ENCODE results near the gene SUMF1.
"Not testable (repeated sequence)": the region's sequence is repeated elsewhere in the genome, so short reads cannot be mapped to it uniquely, and the experiment has no call there.

Gene SUMF1

DNA sequence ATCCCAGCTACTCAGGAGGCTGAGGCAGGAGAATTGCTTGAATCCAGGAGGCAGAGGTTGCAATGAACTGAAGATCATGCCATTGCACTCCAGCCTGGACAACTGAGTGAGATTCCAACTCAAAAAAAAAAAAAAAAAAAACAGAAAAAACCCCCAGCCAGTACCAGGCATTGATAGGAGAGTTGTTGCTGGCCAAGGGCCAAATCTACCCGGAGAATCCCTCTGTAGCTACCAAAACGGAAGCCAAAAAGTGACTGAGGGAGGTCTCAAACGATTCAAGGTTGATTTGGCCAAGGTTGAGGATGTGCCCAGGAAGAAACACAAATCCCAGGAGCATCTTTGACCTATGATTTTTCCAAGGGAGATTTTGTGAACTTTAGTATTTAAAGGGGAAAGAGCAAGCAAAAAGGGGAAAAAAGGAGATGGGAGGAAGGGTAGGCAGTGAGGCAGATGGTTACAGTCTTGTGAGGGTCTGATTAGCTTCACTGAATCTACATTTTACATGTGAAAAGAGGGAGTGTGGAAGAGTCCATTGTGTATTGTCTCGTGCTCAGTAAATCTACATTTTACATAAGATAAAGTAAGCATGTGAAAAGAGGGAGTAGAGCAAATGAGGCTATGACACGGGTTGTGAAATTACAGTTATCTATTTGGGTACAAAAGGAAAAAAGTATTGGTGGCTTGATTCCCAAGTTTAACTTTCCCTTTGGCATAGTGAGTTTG lies 131.1 kb downstream of the SUMF1 start:
- no peak for DNase-seq (ENCODE audit: low read depth)

GRCh38 chr3:4334548-4334947 lies 132.5 kb downstream of the SUMF1 start:
- DNase-seq (ENCODE audit: low read depth) = no peak

DNA sequence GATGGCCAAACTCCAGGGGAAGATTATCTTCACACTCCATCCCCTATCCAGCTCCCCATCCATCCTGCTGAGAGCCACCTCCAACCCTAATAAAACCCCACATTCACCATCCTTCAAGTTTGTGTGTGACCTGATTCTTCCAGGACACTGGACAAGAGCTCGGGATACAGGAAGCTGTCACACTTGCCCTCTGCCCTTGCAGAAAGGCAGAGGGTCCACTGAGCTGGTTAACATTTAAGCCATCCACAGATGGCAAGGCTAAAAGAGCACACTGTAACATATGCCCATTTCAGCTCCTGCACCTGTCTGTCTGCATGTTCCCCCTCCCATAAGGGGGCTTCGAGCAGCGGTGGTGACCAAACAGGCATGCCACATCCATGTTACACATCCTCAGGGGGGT lies 134.1 kb downstream of the SUMF1 start:
- no peak for DNase-seq (ENCODE audit: low read depth)

GRCh38 chr3:4332574-4332973 lies 134.5 kb downstream of the SUMF1 start:
- DNase-seq (ENCODE audit: low read depth) = no peak

DNA sequence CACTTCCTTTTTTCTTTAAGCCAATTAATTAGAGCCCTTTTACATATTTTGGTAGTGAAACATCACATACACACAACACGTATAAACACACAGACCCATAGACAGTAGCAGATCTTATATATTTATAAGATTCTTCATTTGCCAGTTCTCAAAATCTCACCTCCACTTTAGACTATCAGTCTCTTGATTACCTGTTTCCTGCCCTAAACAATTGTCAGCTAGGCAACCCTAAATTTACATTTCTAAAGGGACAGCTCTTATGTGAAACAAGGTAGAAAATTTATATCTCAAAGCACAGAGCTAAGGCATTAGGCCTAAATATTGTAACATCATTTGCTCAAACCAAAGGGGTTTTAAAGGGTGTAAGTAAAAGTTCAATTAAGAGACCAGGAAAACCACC lies 135.0 kb downstream of the SUMF1 start:
- DNase-seq (ENCODE audit: low read depth) = no peak

DNA sequence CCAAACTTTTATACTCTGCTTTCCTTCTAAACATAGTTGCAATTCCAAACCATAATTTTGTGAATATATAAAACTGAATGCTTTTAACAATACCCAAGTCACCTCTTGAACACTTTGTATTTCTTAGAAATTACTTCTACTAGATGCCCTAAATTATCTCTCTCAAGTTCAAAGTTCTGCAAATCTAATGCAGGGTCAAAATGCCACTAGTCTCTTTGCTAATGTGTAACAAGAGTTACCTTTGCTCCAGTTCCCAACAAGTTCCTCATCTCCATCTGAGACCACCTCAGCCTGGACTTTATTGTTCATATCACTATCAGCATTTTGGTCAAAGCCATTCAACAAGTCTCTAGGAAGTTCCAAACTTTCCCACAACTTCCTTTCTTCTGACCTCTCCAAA lies 137.3 kb downstream of the SUMF1 start:
- DNase-seq (ENCODE audit: low read depth) = not testable (repeated sequence)

DNA sequence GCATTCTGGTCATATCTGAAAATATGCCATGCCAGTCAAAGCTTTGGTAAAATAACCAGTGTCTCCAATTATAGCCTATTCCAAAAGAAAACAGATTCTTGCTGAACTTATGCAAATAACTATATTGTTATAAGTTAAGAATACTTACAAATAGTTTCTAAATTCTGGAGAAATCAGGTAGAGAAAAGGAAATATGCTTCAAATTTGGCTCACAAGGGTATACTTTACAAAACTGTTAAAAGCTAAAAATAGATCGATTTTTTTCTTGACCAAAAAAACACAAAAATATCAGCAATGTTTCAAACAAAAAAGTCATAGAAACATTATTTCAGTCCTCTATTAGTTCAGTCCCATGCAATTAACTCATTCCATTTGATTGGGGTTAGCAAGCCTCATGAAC lies 140.2 kb downstream of the SUMF1 start:
- DNase-seq (ENCODE audit: low read depth) = no peak

DNA sequence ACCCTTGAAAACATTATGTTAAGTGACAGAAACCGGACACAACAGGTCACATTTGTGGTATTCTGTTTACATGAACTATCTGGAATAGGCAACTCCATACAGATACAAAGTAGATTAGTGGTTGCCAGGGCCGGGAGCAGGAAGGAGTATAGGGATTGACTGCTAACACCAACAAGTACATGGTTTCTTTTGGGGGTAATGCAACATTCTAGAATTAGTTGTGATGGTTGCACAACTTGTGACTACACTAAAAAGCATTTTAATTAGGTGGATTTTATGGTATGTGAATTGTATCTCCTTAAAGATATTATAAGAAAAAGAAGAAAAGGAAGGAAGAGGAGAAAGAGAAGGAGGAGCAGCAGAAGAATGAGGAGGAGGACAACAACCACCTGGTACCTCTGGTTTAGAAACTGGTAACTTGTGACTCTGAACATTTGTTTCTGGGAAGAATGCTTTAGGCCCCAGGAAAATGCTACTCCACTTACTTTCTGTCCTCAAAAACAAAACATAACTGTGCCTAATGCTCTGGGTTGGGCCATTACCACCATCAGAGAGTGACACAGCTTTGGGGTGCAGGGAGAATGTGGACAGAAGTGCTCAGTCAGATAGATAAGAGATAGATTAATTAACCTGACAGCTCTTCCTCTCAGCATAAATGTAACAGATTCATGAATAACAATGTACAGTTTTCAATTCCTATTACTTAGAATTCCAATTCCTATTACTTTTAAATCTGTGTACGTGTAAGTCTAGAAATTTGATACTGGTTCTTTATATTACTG lies 143.6 kb downstream of the SUMF1 start:
- DNase-seq (ENCODE audit: low read depth) = no peak

GRCh38 chr3:4322635-4323034 lies 144.4 kb downstream of the SUMF1 start:
- DNase-seq (ENCODE audit: low read depth) = no peak

GRCh38 chr3:4321732-4322131 lies 145.3 kb downstream of the SUMF1 start:
- DNase-seq (ENCODE audit: low read depth) = no peak

DNA sequence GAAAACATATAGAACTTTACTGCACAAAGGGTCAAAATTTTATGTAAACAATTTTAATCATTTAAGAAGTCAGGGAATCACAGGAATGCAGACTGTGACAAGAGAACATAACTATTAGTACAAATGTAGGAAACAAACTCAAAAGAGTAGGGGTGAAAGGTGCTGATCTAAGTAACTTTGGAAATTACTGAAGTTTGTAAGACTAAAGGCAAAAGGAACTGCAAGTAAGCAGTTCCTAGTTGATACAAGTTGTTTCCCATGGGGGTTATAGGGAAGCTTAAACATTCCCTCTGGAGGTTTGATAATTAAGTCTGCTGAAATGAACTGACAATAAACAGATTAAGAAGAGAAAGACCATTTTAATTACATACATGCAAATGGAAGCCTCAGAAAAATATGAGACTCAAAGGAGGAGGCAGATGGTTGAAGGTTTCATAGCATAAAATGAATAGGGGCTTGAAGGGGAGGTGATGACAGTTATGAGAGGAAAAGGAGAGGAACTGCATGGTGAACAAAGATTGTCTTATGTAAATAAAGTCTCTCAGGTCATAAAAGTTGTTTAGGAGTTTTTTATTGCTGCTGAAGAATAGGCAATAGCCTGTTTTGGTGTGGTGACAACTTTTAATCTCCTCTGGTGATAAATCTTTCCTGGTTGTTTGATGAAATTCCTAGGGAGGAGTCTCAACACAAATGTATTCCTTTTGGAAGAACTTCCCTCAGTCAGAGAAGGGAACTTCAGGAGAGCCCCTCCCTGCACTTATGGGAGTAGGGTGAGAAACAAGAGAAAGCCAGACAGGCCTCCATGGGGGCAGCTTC lies 146.8 kb downstream of the SUMF1 start:
- no peak for DNase-seq (ENCODE audit: low read depth)

- DNase-seq (ENCODE audit: low read depth) = no peak
These were observed 152.4 kb downstream of the SUMF1 start for GRCh38 chr3:4314688-4315087.

DNA sequence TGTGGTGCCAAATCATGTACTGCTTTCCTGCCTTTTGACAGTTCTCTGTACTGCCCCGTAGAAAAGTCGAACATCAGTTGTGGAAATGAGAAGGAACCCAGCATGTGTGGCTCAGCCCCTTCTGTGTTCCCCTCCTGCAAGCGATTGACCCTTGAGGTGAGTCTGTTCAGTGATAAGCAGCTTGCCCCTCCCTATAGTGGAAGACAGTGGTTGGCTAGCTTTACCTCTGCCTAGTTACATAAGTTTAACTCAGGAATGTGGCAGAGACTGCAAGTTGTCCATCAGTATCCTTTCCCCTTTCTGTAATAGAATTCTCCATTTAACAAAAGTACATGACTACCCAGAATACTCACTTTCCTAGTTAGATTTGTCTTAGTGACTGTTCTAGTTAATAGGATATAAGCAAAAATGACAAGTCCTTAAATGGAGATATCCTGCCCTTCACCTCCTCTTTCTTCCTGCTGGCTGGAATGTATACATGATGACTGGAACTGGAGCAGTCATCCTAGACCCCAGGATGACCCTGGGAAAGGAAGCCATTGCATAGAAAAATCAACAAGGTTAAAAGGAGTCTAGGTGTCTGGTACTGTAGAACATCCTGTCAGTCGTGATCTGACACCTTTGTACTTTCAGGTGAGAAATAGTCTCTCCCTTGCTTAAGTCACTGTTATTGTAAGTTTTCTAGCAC lies 153.3 kb downstream of the SUMF1 start:
- no peak for DNase-seq (ENCODE audit: low read depth)

DNA sequence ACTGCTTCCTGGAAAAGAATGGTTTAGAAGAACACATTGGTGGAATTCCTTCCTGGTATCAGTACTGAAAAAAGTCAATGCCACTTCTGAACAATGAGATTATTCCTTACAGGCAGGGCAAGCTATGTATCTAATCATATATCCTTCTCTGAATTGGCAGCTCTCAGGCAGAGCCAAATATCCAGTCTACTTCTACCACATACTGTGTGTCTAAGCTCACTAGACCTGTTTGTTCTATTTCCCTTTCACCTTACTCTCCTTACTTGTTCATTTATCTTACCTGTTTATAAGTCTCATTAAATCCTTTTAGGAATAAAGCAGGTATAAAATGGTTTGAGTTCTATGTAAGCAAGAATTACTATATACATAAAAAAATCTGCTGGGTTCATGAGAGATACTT lies 155.6 kb downstream of the SUMF1 start:
- DNase-seq (ENCODE audit: low read depth) = no peak

Data from stimulated activated CD4-positive, alpha-beta T cell treated with anti-CD3 and anti-CD28 coated beads, Interleukin-2, amount 100 ng/mL, for 4 hours (primary cell).